ENCODE data around the gene SPAG9. TPM values are rescaled to one million over a fixed set of nuclear protein-coding genes. Genes with fewer than 3 reads are reported as not detected.
"Not testable (repeated sequence)": the region's sequence is repeated elsewhere in the genome, so short reads cannot be mapped to it uniquely, and the experiment has no call there.

SPAG9 gene
- total RNA-seq, 1 donor, result 192 TPM

DNA sequence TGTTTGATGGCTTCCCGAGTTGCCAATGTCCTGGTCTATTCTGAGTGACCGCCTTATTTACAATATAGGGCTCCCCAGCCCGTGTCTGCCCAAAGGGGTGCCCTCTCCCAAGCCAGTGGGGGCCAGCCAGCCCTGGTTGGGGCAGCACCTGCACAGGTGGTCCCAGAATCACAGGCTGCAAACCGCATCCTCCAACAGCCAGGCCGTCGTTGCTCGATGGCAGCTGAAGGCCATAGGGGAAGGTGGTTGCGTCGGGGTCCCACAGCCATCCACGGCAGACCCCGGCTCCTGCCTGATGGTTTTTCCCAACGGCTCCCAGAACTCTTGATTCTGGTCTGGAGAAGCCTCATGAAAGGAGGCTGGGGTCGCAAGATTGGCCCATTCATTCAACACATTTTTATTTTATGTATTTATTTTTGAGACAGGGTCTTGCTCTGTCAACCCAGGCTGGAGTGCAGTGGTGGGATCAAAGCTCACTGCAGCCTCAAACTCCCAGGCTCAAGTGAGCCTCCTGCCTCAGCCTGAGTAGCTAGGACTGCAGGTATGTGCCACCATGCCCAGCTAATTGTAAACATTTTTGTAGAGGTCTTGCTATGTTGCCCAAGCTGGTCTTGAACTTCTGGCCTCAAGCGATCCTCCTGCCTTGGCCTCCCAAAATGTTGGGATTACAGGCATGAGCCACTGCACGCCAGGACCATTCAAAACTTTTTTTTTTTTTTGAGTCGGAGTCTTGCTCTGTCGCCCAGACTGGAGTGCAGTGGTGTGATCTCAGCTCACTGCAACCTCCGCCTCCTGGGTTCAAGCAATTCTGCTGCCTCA, 175.6 kb downstream of the SPAG9 start:
- Histone ChIP-seq H3K4me3 (ENCODE audit: insufficient read depth, low read length) (peak overlapping the region; percentile 70), H4K20me1 (ENCODE audit: insufficient read depth, low read length) (no peaks in the 10 kb centered on the region), H3K27me3 (ENCODE audit: insufficient read depth, low read length) (no peaks in the 10 kb centered on the region), H3K4me1 (ENCODE audit: insufficient read depth, low read length) (peaks cover 12% of the 10 kb centered on the region), H2AFZ (ENCODE audit: low read length) (peak overlapping the region; percentile 65), H3K79me2 (ENCODE audit: insufficient read depth, low read length) (no peaks in the 10 kb centered on the region), H3K9me3 (ENCODE audit: low read depth, low read length) (no peaks in the 10 kb centered on the region), H3K36me3 (ENCODE audit: insufficient read depth, low read length) (no peaks in the 10 kb centered on the region), H3K4me2 (ENCODE audit: insufficient read depth, low read length) (peak overlapping the region; percentile 78), H3K27ac (ENCODE audit: low read depth, low read length) (no peak overlapping the region)
- no peak for TF ChIP-seq CTCF (IDR thresholded peaks at IDR 0.05; ENCODE audit: extremely low read depth, low read depth, low read length)
- no peak for DNase-seq (ENCODE audit: insufficient read length, low spot score, missing footprints)

DNA sequence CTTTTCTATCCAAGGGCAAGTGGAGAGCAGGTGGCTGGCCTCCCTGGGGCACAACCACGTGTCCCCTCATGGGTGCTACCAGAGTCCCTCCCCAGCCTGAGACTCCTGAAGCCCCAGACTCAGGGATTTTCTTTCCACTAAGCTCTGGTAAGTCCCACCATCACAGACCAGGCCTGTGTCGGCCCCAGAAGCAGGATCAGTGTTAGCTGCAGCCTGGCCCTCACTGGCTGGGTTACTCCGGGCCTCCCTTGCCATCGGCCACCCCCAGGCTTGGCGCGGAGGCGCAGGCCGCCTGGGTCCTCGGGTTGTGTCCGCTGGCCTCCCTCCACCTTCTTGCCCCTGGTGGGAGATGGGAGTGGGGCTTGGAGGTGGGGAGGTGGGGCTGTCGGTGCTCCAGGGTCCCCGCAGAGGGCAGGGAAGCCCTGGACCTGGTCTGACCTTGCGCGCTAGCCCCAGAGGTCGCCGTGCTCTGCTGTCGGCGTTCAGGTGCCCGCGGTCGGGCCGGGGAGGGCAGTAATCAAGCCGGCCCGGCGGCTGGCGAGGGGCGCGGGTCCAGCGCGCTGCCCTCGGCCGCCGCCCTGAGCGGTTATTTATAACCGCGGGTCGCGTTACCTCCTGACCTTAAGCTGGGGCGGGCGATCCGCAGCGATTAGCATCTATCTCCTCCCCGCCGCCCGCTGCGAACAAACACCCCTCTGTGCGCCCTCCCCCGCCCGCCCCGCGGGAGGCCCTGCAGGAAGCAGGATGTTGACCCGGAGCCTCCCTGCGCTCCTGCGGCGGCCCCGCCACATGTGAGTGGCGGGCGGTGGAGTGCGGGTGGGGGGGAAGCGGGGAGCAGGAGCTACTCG, 176.4 kb downstream of the SPAG9 start:
- H3K4me2 ChIP-seq (ENCODE audit: insufficient read depth, low read length), result peak overlapping the region; percentile 78
- no peaks in the 10 kb centered on the region for H3K79me2 ChIP-seq (ENCODE audit: insufficient read depth, low read length)
- TF ChIP-seq CTCF (IDR thresholded peaks at IDR 0.05; ENCODE audit: extremely low read depth, low read depth, low read length), result no peak
- peaks cover 4% of the 10 kb centered on the region for H3K4me1 ChIP-seq (ENCODE audit: insufficient read depth, low read length)
- no peaks in the 10 kb centered on the region for H4K20me1 ChIP-seq (ENCODE audit: insufficient read depth, low read length)
- H3K27me3 ChIP-seq (ENCODE audit: insufficient read depth, low read length), result no peaks in the 10 kb centered on the region
- H3K27ac ChIP-seq (ENCODE audit: low read depth, low read length), result peak overlapping the region; percentile 28
- peak; percentile 92 for DNase-seq (ENCODE audit: insufficient read length, low spot score, missing footprints)
- no peaks in the 10 kb centered on the region for H3K36me3 ChIP-seq (ENCODE audit: insufficient read depth, low read length)
- no peaks in the 10 kb centered on the region for H3K9me3 ChIP-seq (ENCODE audit: low read depth, low read length)
- peak overlapping the region; percentile 70 for H3K4me3 ChIP-seq (ENCODE audit: insufficient read depth, low read length)
- peak overlapping the region; percentile 90 for H2AFZ ChIP-seq (ENCODE audit: low read length)

DNA sequence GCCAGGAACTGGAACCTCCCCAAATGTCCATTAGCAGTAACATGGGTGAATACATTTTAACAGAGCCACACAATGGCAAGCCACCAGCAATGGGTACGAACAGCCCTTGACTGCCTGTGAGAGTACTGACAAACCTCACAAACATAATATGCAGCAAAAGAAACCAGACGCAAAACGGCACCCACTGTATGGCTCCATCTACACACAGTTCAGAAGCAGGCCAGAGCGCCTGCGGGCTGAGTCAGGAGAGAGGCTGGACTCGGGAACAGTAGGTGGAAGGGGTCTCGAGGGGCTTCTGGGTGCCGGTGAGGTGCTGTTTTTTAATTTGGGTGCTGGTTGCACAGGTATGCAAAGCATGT, 177.1 kb downstream of the SPAG9 start:
- no peak overlapping the region for H3K4me2 ChIP-seq (ENCODE audit: insufficient read depth, low read length)
- no peak overlapping the region for H3K27ac ChIP-seq (ENCODE audit: low read depth, low read length)
- no peaks in the 10 kb centered on the region for H3K4me1 ChIP-seq (ENCODE audit: insufficient read depth, low read length)
- peak overlapping the region; percentile 90 for H2AFZ ChIP-seq (ENCODE audit: low read length)
- H3K79me2 ChIP-seq (ENCODE audit: insufficient read depth, low read length), result no peaks in the 10 kb centered on the region
- no peaks in the 10 kb centered on the region for H3K36me3 ChIP-seq (ENCODE audit: insufficient read depth, low read length)
- no peaks in the 10 kb centered on the region for H3K9me3 ChIP-seq (ENCODE audit: low read depth, low read length)
- H4K20me1 ChIP-seq (ENCODE audit: insufficient read depth, low read length), result no peaks in the 10 kb centered on the region
- TF ChIP-seq CTCF (IDR thresholded peaks at IDR 0.05; ENCODE audit: extremely low read depth, low read depth, low read length), result no peak
- no peaks in the 10 kb centered on the region for H3K27me3 ChIP-seq (ENCODE audit: insufficient read depth, low read length)
- no peak for DNase-seq (ENCODE audit: insufficient read length, low spot score, missing footprints)
- H3K4me3 ChIP-seq (ENCODE audit: insufficient read depth, low read length), result no peak overlapping the region

GRCh38 chr17:50941676-50942048, 179.0 kb downstream of the SPAG9 start:
- DNase-seq (ENCODE audit: insufficient read length, low spot score, missing footprints); H3K4me1 ChIP-seq (ENCODE audit: insufficient read depth, low read length); H3K36me3 ChIP-seq (ENCODE audit: insufficient read depth, low read length); H3K9me3 ChIP-seq (ENCODE audit: low read depth, low read length); H3K27ac ChIP-seq (ENCODE audit: low read depth, low read length); H2AFZ ChIP-seq (ENCODE audit: low read length); H3K4me3 ChIP-seq (ENCODE audit: insufficient read depth, low read length); H4K20me1 ChIP-seq (ENCODE audit: insufficient read depth, low read length); H3K4me2 ChIP-seq (ENCODE audit: insufficient read depth, low read length); H3K79me2 ChIP-seq (ENCODE audit: insufficient read depth, low read length); H3K27me3 ChIP-seq (ENCODE audit: insufficient read depth, low read length): not testable (repeated sequence)
